ENCODE measurements around the gene PGBD4.

GRCh38 chr15:34111488-34111887 is 9.6 kb downstream of the PGBD4 start:
- TF ChIP-seq, protein P1, sequence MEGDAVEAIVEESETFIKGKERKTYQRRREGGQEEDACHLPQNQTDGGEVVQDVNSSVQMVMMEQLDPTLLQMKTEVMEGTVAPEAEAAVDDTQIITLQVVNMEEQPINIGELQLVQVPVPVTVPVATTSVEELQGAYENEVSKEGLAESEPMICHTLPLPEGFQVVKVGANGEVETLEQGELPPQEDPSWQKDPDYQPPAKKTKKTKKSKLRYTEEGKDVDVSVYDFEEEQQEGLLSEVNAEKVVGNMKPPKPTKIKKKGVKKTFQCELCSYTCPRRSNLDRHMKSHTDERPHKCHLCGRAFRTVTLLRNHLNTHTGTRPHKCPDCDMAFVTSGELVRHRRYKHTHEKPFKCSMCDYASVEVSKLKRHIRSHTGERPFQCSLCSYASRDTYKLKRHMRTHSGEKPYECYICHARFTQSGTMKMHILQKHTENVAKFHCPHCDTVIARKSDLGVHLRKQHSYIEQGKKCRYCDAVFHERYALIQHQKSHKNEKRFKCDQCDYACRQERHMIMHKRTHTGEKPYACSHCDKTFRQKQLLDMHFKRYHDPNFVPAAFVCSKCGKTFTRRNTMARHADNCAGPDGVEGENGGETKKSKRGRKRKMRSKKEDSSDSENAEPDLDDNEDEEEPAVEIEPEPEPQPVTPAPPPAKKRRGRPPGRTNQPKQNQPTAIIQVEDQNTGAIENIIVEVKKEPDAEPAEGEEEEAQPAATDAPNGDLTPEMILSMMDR (conservative IDR thresholded peaks at IDR 0.05; ENCODE audit: low read depth, low read length) = no peak
- TF ChIP-seq EZH2 (IDR thresholded peaks at IDR 0.05; ENCODE audit: borderline replicate concordance, low read depth, low read length, poor library complexity, severe bottlenecking) = no peak
